Measurements from ENCODE around the gene PKP4.

DNA sequence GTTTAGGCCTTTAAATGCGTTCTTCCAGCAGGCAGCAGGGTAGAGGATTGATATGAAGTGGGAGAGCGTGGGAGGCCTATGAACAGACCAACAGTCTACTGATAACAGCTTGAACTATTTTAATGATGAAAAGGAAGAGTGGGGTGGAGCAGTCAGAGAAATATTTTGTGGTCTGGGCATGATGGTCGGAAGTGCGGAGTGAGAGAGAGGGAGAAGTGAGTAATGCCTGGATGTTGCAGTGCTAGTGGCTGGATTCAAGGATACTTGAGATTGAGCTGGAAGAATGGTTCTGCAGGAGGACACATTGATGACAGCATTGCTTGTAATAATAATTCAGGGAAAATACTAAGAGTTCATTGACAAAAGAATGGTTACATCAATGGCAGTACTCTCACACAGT lies 187.4 kb downstream of the PKP4 start:
- TF ChIP-seq BHLHE40 (IDR thresholded peaks at IDR 0.05; ENCODE audit: borderline replicate concordance) (no peak), SP1 (IDR thresholded peaks at IDR 0.05) (no peak), SUZ12 (IDR thresholded peaks at IDR 0.05) (no peak), FOXM1 (IDR thresholded peaks at IDR 0.05; ENCODE audit: borderline replicate concordance) (no peak), ELF4 (IDR thresholded peaks at IDR 0.05) (no peak), FOXK2 (IDR thresholded peaks at IDR 0.05) (no peak), NFRKB (IDR thresholded peaks at IDR 0.05) (no peak), FOXA1 (IDR thresholded peaks at IDR 0.05) (no peak), L3MBTL2 (conservative IDR thresholded peaks at IDR 0.05) (no peak), HDGF (IDR thresholded peaks at IDR 0.05; ENCODE audit: borderline replicate concordance) (no peak), ZNF384 (IDR thresholded peaks at IDR 0.05) (no peak), ARNT (IDR thresholded peaks at IDR 0.05) (no peak)
- TF ChIP-seq, protein P1, sequence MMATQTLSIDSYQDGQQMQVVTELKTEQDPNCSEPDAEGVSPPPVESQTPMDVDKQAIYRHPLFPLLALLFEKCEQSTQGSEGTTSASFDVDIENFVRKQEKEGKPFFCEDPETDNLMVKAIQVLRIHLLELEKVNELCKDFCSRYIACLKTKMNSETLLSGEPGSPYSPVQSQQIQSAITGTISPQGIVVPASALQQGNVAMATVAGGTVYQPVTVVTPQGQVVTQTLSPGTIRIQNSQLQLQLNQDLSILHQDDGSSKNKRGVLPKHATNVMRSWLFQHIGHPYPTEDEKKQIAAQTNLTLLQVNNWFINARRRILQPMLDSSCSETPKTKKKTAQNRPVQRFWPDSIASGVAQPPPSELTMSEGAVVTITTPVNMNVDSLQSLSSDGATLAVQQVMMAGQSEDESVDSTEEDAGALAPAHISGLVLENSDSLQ (IDR thresholded peaks at IDR 0.05): no peak
